HG02852 (cell line): ENCODE results near the gene HIC1.
A peak's percentile ranks its signal among the peaks of the same experiment; 100 is the strongest.

Source experiments
- ATAC-seq: cut with Tn5 transposase; IDR thresholded peaks from one replicate; pipeline ENCODE4 v1.9.1; 2021; ENCODE audit warnings: mild to moderate bottlenecking, moderate library complexity; ENCODE audit not compliant: unreplicated experiment

Gene HIC1

GRCh38 chr17:2059547-2060384 lies 4.9 kb downstream of the HIC1 start:
- ATAC-seq = no peak

DNA sequence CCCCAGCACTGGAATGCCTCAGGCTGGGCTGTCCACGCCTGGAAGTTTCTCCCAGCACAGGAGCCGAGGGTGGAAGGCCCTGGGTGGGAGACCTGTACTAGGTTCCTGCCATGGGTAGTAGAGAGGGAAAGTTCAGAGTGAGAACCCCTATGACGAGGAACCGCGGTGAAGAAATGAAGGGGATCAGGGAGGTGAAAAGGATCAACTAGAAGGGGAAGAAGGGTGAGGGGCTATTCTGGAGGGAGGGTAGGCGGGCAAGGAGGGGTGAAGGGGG lies 5.4 kb downstream of the HIC1 start:
- no peak for ATAC-seq

DNA sequence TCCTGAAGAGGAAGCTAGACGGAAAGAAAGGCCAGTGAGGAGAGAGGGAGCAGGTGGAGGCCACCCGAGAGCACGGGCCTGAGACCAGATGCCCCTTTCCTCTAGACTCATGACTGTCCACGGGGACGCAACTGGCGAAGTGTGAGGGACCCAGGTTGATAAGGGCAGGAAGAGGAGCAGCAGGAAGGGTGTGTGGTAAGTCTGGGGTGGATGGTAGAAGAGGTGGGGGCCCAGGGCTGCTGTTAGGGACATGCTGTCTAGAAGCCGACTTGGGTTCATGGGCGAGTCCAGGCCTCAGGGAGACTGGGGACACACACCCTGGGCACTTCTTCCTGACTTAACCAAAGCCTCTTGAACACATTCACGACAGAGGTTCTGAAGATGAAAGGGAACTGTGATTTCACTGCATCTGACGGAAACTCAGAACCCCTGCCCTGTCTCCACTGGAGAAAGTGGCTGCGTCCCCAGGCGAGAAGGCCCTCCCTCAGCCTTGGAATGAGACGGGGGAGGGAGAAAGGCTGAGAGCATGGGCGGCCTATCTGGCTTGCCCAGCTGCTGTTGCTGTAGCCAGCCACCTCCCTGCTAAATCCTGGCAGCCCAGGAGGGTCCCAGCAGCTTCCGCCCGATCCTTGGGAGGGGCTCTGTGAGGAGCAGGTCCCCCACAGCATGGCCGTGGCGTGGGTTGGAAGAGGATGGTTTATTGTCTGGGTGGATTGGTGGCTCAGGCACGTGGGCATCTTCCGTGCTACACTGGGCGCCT lies 6.0 kb downstream of the HIC1 start:
- ATAC-seq = no peak

- ATAC-seq = no peak
These were observed 6.6 kb downstream of the HIC1 start for GRCh38 chr17:2061441-2061958.

GRCh38 chr17:2062571-2063183 lies 7.8 kb downstream of the HIC1 start:
- no peak for ATAC-seq

DNA sequence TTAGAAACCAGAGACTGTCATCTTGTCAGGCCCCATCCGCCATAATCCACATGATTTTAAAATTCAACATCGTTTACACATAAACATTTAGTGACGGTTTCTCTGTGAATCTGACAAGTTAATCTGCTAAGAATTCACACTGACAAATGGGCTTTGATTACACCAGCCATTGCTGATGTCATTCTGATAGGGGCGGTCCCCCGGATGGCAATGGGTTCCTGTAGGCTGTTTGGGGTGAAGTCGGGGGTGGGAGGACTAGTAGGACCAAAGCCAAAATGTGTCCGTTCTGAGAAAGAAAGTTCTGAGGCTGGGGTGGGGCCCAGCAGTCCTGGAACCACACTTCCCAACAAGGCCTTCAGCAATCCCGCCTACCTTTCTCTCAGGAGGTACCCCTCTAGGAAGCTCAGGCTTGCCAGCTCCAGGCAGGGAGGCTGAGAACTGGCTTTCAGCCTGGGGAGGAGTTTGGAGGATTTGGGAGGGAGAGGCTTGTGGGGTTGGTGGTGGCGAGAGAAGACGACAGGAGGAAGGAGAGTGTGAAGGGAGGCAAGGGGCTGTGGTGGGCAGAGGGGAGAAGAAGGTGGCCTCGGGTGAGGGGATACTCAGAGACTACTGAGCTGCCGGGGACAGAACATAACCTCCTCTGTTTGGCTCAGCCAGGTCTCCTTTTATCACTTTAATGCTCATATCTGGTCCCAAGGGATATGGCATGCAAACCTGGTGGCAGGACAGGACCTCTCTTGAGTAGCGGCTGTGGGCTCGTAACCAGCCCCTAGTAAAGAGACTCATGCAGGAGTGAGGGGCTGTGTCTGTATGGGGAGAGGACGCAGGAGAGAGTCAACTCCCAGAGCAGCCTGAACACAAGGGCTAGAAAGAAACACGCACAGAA lies 8.6 kb downstream of the HIC1 start:
- ATAC-seq = no peak

- no peak for ATAC-seq
These were observed 9.2 kb downstream of the HIC1 start for GRCh38 chr17:2064147-2064489.

GRCh38 chr17:2064520-2064971 lies 9.6 kb downstream of the HIC1 start:
- ATAC-seq = no peak

GRCh38 chr17:2064980-2065785 lies 10.3 kb downstream of the HIC1 start:
- ATAC-seq = no peak

- ATAC-seq = no peak
These were observed 11.1 kb downstream of the HIC1 start for GRCh38 chr17:2065949-2066400.

- ATAC-seq = no peak
These were observed 12.2 kb downstream of the HIC1 start for GRCh38 chr17:2067048-2067561.

DNA sequence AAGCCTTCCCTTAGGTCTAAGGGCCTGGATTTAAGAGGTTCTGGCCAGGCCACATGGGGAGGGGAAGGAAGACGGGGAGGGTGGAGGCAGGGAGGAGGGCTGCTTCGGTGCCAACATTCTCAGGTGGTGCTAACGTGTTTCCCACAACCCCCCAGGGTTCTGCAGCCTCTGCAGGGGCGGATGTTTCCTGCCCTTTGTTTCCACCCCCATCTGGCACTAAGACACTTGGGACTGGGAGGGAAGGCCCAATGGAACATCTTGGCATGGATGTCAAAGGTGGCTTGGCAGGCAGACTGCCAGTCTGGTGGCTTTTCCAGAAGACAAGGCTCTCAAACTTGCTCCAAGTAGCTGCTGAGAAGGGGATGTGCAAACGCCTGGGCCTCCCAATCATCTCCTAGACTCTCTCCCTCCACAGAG lies 12.7 kb downstream of the HIC1 start:
- ATAC-seq = no peak

DNA sequence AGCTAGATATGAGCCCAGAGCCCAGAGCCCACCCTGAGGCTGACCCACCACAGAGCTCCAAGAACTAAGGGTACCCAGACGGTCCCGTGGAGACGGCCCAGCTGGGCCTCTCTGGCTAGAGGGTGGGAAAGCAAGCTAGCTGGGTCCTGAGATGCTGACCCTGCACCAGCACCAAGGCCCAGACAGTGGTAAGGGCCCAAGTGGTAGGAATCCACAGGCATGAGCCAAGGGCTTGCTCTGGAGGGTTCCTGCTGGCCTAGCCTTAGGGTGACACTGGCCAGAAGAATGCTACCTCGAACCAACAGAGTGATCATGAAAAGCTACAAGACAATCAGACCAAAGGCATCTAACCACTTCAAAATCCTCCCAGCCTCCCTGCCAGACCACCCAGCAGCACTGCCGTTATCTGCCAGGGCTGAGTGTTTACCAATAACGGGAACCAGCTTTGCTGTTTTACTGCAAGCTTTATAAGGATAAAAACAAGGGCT lies 13.2 kb downstream of the HIC1 start:
- ATAC-seq = no peak

- no peak for ATAC-seq
These were observed 13.7 kb downstream of the HIC1 start for GRCh38 chr17:2068519-2069051.

GRCh38 chr17:2070241-2071023 lies 15.5 kb downstream of the HIC1 start:
- peak; percentile 68 for ATAC-seq

DNA sequence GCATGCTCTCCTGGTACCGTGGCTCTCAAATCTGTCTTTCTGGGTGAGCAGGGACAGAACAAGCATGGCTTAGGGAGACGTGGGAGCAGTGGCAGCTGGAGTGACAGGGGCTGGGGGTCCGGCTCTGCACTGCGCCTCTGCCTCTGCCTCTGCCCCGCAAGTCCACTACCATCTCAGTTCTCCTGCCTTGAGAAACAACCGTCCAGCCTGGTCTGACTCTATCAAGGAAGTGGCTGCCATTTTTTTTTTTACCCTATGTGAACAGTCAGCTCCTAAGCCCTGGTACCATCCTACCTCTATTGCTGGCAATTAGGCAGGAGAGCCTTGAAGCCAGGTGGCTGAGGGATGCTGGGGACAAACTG lies 16.1 kb downstream of the HIC1 start:
- ATAC-seq = no peak

GRCh38 chr17:2071455-2072281 lies 16.8 kb downstream of the HIC1 start:
- no peak for ATAC-seq

DNA sequence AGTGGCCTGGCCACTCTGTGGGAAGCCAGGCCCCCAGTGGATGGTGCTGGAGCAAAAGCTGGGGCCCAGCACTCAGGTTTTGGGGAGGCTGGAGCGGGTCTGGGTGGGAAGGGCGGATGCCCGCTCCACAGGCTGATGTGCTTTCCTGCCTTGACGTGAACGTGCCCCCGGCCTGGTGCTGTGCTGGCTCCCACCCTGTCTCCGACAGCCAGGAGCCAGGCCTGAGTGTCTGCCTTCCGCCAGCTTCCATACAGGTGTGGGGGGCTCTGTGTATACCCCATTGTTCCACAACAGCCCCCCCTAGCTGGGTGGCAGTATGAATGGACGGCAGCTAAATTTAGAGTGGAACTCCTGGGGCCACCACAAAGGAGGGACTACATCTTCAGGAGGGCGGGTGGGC lies 20.0 kb downstream of the HIC1 start:
- no peak for ATAC-seq
